HG03025 (cell line): Measurements from ENCODE around the gene CNTRL.
"Not testable (repeated sequence)": the region's sequence is repeated elsewhere in the genome, so short reads cannot be mapped to it uniquely, and the experiment has no call there.

Source experiments
- ATAC-seq: cut with Tn5 transposase; IDR thresholded peaks from one replicate; pipeline ENCODE4 v1.9.1; 2021; ENCODE audit warnings: mild to moderate bottlenecking, moderate library complexity; ENCODE audit not compliant: unreplicated experiment, low FRiP score

The CNTRL gene

GRCh38 chr9:121123816-121124535, 49.2 kb downstream of the CNTRL start:
- no peak for ATAC-seq

- ATAC-seq: no peak
Observed at GRCh38 chr9:121125590-121125989, 50.8 kb downstream of the CNTRL start.

- not testable (repeated sequence) for ATAC-seq
Observed at GRCh38 chr9:121129384-121129783, 54.6 kb downstream of the CNTRL start.

GRCh38 chr9:121133104-121133816, 58.5 kb downstream of the CNTRL start:
- ATAC-seq: no peak

- no peak for ATAC-seq
Observed at GRCh38 chr9:121135642-121136041, 60.9 kb downstream of the CNTRL start.

- no peak for ATAC-seq
Observed at GRCh38 chr9:121138561-121138960, 63.8 kb downstream of the CNTRL start.

GRCh38 chr9:121138973-121139372, 64.2 kb downstream of the CNTRL start:
- no peak for ATAC-seq

GRCh38 chr9:121140162-121140561, 65.4 kb downstream of the CNTRL start:
- no peak for ATAC-seq

GRCh38 chr9:121141306-121141705, 66.6 kb downstream of the CNTRL start:
- no peak for ATAC-seq

- ATAC-seq: no peak
Observed at GRCh38 chr9:121141706-121142105, 67.0 kb downstream of the CNTRL start.

- ATAC-seq: no peak
Observed at GRCh38 chr9:121143771-121144170, 69.0 kb downstream of the CNTRL start.

GRCh38 chr9:121144482-121144881, 69.7 kb downstream of the CNTRL start:
- ATAC-seq: no peak

- no peak for ATAC-seq
Observed at GRCh38 chr9:121150188-121150587, 75.4 kb downstream of the CNTRL start.

GRCh38 chr9:121153642-121154041, 78.9 kb downstream of the CNTRL start:
- ATAC-seq: no peak

- ATAC-seq: no peak
Observed at GRCh38 chr9:121154782-121155181, 80.0 kb downstream of the CNTRL start.

- ATAC-seq: no peak
Observed at GRCh38 chr9:121156263-121156731, 81.5 kb downstream of the CNTRL start.

- ATAC-seq: no peak
Observed at GRCh38 chr9:121157939-121158338, 83.2 kb downstream of the CNTRL start.

- ATAC-seq: no peak
Observed at GRCh38 chr9:121160025-121160424, 85.3 kb downstream of the CNTRL start.

GRCh38 chr9:121168052-121168451, 93.3 kb downstream of the CNTRL start:
- ATAC-seq: no peak

GRCh38 chr9:121169094-121169601, 94.4 kb downstream of the CNTRL start:
- no peak for ATAC-seq

- ATAC-seq: no peak
Observed at GRCh38 chr9:121171236-121171635, 96.5 kb downstream of the CNTRL start.
